ENCODE results near the gene VPS33A.

Gene VPS33A

DNA sequence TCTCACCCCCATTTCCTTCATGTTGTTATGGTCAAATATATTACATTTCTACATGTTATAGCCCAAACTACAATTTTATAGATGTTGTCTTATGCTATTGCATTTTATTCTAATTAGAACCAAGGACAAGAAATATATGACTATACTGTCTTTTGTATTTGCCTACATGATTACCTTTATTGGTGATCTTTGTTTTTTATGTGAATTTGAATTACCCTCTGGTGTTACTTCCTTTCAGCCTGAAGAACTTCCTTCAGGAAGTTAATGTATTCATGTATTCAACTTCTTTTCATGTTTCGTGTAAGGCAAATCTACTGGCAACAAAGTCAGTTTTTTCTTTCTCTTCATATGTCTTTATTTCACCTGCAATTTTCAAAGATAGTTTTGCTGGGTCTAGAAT is 71.5 kb downstream of the VPS33A start:
- no peak for TF ChIP-seq EZH2phosphoT487 (IDR thresholded peaks at IDR 0.05; ENCODE audit: borderline replicate concordance)
- TF ChIP-seq, protein P1, sequence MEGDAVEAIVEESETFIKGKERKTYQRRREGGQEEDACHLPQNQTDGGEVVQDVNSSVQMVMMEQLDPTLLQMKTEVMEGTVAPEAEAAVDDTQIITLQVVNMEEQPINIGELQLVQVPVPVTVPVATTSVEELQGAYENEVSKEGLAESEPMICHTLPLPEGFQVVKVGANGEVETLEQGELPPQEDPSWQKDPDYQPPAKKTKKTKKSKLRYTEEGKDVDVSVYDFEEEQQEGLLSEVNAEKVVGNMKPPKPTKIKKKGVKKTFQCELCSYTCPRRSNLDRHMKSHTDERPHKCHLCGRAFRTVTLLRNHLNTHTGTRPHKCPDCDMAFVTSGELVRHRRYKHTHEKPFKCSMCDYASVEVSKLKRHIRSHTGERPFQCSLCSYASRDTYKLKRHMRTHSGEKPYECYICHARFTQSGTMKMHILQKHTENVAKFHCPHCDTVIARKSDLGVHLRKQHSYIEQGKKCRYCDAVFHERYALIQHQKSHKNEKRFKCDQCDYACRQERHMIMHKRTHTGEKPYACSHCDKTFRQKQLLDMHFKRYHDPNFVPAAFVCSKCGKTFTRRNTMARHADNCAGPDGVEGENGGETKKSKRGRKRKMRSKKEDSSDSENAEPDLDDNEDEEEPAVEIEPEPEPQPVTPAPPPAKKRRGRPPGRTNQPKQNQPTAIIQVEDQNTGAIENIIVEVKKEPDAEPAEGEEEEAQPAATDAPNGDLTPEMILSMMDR (conservative IDR thresholded peaks at IDR 0.05; ENCODE audit: low read length), result no peak

DNA sequence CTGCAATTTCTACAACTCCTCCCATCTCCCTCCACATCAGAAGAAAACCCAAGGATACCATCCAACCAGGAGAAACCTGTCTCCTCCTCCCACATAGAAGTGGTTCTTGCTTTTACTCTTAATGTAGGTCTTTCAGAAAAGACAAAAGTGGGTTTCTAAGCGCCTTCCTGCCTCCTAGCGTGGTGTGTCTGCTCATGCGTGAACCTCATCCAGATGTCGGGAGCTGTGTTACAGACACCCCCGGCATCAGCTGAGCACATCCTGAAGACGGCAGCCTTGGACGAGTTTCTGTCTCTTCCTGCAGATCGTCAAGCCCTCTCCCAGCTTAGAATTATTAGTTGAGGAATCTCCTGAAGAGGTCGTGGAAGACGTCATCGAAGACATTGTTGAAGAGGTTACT is 73.9 kb downstream of the VPS33A start:
- no peak overlapping the region for H3K4me2 ChIP-seq (ENCODE audit: low read depth, low read length, poor library complexity, severe bottlenecking)

More for the DNA sequence above, 71.5 kb downstream of the VPS33A start:
- H4K20me1 ChIP-seq (ENCODE audit: insufficient read depth, low read length, poor library complexity, severe bottlenecking), result no peaks in the 10 kb centered on the region
- no peaks in the 10 kb centered on the region for H3K36me3 ChIP-seq (ENCODE audit: insufficient read depth, low read length)
- H3K4me2 ChIP-seq (ENCODE audit: low read depth, low read length, poor library complexity, severe bottlenecking), result no peak overlapping the region
- H3K9ac ChIP-seq (ENCODE audit: low read depth, low read length, poor library complexity, severe bottlenecking), result no peak overlapping the region
- no peak overlapping the region for H3K4me3 ChIP-seq (ENCODE audit: low read length, poor library complexity, severe bottlenecking)
- no peaks in the 10 kb centered on the region for H3K9me3 ChIP-seq (ENCODE audit: insufficient read depth, low read depth, low read length)
- 0 out of 2 replicates have a peak overlapping the region, but pooled peaks have one; percentile 18 for H2AFZ ChIP-seq (ENCODE audit: low read length)
- no peaks in the 10 kb centered on the region for H3F3A ChIP-seq (ENCODE audit: low read depth)
- H3K79me2 ChIP-seq (ENCODE audit: insufficient read depth, low read length), result no peaks in the 10 kb centered on the region
- H3K4me1 ChIP-seq (ENCODE audit: insufficient read depth, low read length, poor library complexity, severe bottlenecking), result peaks cover 9% of the 10 kb centered on the region
- no peaks in the 10 kb centered on the region for H3K9me2 ChIP-seq (replicated peaks; ENCODE audit: low read depth, low read length)
- H3K27me3 ChIP-seq (ENCODE audit: insufficient read depth, low read length, poor library complexity, severe bottlenecking), result no peaks in the 10 kb centered on the region

DNA sequence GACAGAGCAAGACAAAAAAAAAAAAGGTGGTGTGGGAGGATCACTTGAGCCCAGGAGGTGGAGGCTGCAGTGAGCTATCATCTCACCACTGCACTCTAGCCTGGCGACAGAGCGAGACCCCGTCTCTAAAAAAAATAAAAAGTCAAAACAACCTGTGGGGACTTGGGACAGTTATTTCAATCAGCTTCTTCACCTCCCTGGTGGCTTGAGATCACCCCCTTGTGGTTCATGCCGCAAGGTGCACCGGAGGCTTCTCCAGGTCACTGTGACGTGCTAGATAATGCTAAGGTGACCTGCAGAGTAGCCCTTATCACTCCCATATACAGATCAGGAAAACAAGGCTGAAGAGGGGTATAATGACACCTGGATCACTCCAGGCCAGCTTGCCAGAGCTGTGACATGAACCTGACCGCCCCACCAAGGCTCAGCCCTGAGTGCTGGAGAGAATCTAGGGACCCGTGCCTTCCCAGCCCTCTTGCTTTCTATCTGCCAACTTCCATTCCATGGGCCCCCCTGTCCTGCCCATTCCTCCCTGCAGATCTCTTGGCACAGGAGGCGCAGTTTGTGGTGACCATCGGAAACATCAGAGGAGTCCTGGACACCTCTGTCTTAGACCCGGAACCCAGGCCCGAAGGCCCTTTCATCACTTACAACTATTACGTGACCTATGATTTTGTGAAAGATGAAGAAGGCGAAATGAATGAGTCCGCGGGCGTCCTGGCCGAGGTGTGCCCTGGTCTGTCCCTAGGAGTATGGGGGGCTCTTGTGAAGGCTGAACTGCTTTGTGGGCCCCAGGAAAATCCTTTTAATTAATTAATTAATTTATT is 75.2 kb downstream of the VPS33A start:
- Histone ChIP-seq H3K27me3 (ENCODE audit: insufficient read depth, low read length, poor library complexity, severe bottlenecking) (no peaks in the 10 kb centered on the region), H3K79me2 (ENCODE audit: insufficient read depth, low read length) (no peaks in the 10 kb centered on the region), H3K4me1 (ENCODE audit: insufficient read depth, low read length, poor library complexity, severe bottlenecking) (no peaks in the 10 kb centered on the region), H3K4me3 (ENCODE audit: low read length, poor library complexity, severe bottlenecking) (no peak overlapping the region), H3F3A (ENCODE audit: low read depth) (no peaks in the 10 kb centered on the region), H3K4me2 (ENCODE audit: low read depth, low read length, poor library complexity, severe bottlenecking) (no peak overlapping the region), H3K9ac (ENCODE audit: low read depth, low read length, poor library complexity, severe bottlenecking) (no peak overlapping the region), H3K36me3 (ENCODE audit: insufficient read depth, low read length) (no peaks in the 10 kb centered on the region), H3K9me2 (replicated peaks; ENCODE audit: low read depth, low read length) (no peaks in the 10 kb centered on the region), H4K20me1 (ENCODE audit: insufficient read depth, low read length, poor library complexity, severe bottlenecking) (no peaks in the 10 kb centered on the region), H3K9me3 (ENCODE audit: insufficient read depth, low read depth, low read length) (no peaks in the 10 kb centered on the region), H2AFZ (ENCODE audit: low read length) (no peak overlapping the region)
- no peak for TF ChIP-seq EZH2phosphoT487 (IDR thresholded peaks at IDR 0.05; ENCODE audit: borderline replicate concordance)
- TF ChIP-seq, protein P1 (conservative IDR thresholded peaks at IDR 0.05; ENCODE audit: low read length), result peak; percentile 86

More for the DNA sequence above, 73.9 kb downstream of the VPS33A start:
- no peak for TF ChIP-seq EZH2phosphoT487 (IDR thresholded peaks at IDR 0.05; ENCODE audit: borderline replicate concordance)
- TF ChIP-seq, protein P1 (conservative IDR thresholded peaks at IDR 0.05; ENCODE audit: low read length), result no peak
- no peak overlapping the region for H3K9ac ChIP-seq (ENCODE audit: low read depth, low read length, poor library complexity, severe bottlenecking)
- no peaks in the 10 kb centered on the region for H3K27me3 ChIP-seq (ENCODE audit: insufficient read depth, low read length, poor library complexity, severe bottlenecking)
- H3K9me2 ChIP-seq (replicated peaks; ENCODE audit: low read depth, low read length), result no peaks in the 10 kb centered on the region
- no peaks in the 10 kb centered on the region for H3F3A ChIP-seq (ENCODE audit: low read depth)
- H3K79me2 ChIP-seq (ENCODE audit: insufficient read depth, low read length), result no peaks in the 10 kb centered on the region
- H3K9me3 ChIP-seq (ENCODE audit: insufficient read depth, low read depth, low read length), result no peaks in the 10 kb centered on the region
- peaks cover 6% of the 10 kb centered on the region for H3K4me1 ChIP-seq (ENCODE audit: insufficient read depth, low read length, poor library complexity, severe bottlenecking)
- H4K20me1 ChIP-seq (ENCODE audit: insufficient read depth, low read length, poor library complexity, severe bottlenecking), result no peaks in the 10 kb centered on the region
- H3K4me3 ChIP-seq (ENCODE audit: low read length, poor library complexity, severe bottlenecking), result no peak overlapping the region
- no peaks in the 10 kb centered on the region for H3K36me3 ChIP-seq (ENCODE audit: insufficient read depth, low read length)
- no peak overlapping the region for H2AFZ ChIP-seq (ENCODE audit: low read length)

All from Loucy (cell line).